ENCODE measurements around the gene RGP1. TPM values are rescaled to one million over a fixed set of nuclear protein-coding genes. Genes with fewer than 3 reads are reported as not detected.

The RGP1 gene, protein sequence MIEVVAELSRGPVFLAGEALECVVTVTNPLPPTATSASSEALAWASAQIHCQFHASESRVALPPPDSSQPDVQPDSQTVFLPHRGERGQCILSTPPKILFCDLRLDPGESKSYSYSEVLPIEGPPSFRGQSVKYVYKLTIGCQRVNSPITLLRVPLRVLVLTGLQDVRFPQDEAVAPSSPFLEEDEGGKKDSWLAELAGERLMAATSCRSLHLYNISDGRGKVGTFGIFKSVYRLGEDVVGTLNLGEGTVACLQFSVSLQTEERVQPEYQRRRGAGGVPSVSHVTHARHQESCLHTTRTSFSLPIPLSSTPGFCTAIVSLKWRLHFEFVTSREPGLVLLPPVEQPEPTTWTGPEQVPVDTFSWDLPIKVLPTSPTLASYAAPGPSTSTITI
- 19.1 TPM for total RNA-seq

GRCh38 chr9:35748858-35749514 lies at the start of gene RGP1, which contains the start of gene GBA2:
Gene RGP1, plus strand, starts transcription at chr9:35749287. Its CDS starts 469 bp downstream, at chr9:35749756.
Gene GBA2, minus strand, starts transcription at chr9:35749228. Its CDS starts 524 bp downstream, at chr9:35748704.

GRCh38 chr9:35732185-35732799 lies 16.8 kb upstream of the RGP1 start, which contains the start of the genes CREB3 and TLN1:
Gene CREB3, plus strand, starts transcription at chr9:35732666. Its CDS starts 107 bp downstream, at chr9:35732773.
Gene TLN1, minus strand, starts transcription at chr9:35732195. Its CDS starts 6,501 bp downstream, at chr9:35725694.

DNA sequence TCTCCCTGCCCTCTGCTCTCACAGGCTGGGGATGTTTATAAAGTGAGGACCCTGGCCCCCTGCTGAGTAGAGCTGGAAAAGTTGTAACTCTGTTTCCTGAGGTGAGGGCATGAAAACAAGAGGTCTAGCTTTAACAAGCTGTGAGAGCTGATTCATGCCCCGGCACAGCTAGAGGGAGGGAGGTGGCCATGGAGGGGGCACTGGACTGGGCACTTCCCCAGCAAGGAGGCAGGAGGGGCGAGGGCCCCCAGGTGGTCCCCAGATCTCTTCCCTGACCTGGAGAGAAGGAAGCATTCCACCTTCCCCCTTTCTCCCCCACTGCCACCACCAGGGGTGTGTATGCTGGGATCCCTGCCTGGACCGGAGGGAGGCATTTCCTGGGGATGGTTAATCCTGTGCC lies 5.2 kb downstream of the RGP1 start, which contains the start of gene MSMP:
Gene MSMP, minus strand, starts transcription at position 13 of the 400 bp plus-strand sequence. CDS start 147 bp downstream, outside the sequence.

DNA sequence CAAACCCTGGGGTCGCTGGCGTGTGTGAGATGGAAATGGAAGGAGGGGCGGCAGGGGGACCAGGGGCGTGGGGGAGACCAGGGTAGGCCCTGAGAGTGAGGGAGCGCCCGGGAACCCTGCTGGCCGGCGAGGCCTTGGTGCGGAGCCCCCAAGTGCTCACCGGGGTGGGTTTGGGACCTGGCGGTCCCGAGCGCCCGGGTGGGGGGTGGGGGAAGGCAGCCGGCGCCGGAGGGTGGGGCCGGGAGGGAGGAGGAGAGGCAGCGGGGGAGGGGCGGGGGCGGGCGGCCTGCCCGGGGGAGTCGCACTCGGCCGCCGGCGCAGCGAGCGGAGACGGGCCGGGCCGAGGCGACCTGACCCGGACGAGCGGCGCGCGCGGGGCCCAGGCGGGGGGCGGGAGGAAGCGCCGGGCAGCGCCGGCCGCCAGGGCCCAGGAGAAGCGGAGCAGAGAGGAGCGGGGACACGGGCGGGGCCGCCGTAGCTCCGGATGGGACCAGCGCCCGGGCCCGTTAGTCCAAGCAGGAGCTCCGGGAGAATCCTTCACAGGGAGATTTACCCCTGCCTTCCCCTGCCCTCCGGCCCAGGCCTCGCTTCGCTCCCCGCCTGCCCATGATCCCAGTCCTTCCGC lies 42.3 kb downstream of the RGP1 start, which contains the start of gene NPR2:
Gene NPR2, plus strand, starts transcription at position 295 of the 625 bp plus-strand sequence. CDS start 818 bp downstream, outside the sequence.

Small RNA genes lying within 50 kb of the gene (small RNA-seq; reads per million reads assigned to genes)
- gene MIR6853 = not detected

Other genes with a start within 250 kb of the RGP1 start
- 20.1 TPM for gene TESK1, start 144.0 kb upstream of the RGP1 start, total RNA-seq
- gene CD72, start 130.9 kb upstream of the RGP1 start, total RNA-seq = 0.46 TPM
- not detected for gene SIT1, start 98.4 kb upstream of the RGP1 start, total RNA-seq
- gene RMRP, start 91.3 kb upstream of the RGP1 start, total RNA-seq = 144,204 TPM
- 11.5 TPM for gene CCDC107, start 91.0 kb upstream of the RGP1 start, total RNA-seq
- 0.46 TPM for gene ARHGEF39, start 84.1 kb upstream of the RGP1 start, total RNA-seq
- 1.2 TPM for gene CA9, start 75.4 kb upstream of the RGP1 start, total RNA-seq
- 14.1 TPM for gene TPM2, start 59.4 kb upstream of the RGP1 start, total RNA-seq
- 24.9 TPM for gene TLN1, start 17.1 kb upstream of the RGP1 start, total RNA-seq
- gene CREB3, start 16.6 kb upstream of the RGP1 start, total RNA-seq = 33.0 TPM
- gene GBA2, start 59 bp upstream of the RGP1 start, total RNA-seq = 60.7 TPM
- not detected for gene MSMP, start 5.0 kb downstream of the RGP1 start, total RNA-seq
- gene NPR2, start 42.3 kb downstream of the RGP1 start, total RNA-seq = 11.3 TPM
- gene SPAG8, start 63.0 kb downstream of the RGP1 start, total RNA-seq = 8.3 TPM
- gene HINT2, start 65.8 kb downstream of the RGP1 start, total RNA-seq = 13.4 TPM
- 0.23 TPM for gene FAM221B, start 79.4 kb downstream of the RGP1 start, total RNA-seq
- 10.4 TPM for gene TMEM8B, start 79.9 kb downstream of the RGP1 start, total RNA-seq
- not detected for gene OR13J1, start 121.1 kb downstream of the RGP1 start, total RNA-seq
- gene HRCT1, start 156.9 kb downstream of the RGP1 start, total RNA-seq = not detected
- 0.46 TPM for gene SPAAR, start 160.2 kb downstream of the RGP1 start, total RNA-seq
- gene OR2S2, start 208.9 kb downstream of the RGP1 start, total RNA-seq = not detected

All from diencephalon (tissue), 1 donor.